Stimulated activated CD8-positive, alpha-beta memory T cell treated with anti-CD3 and anti-CD28 coated beads, Interleukin-4, amount 100 ng/mL, for 4 hours (primary cell): Measurements from ENCODE around the gene KDM5A.
A peak's percentile ranks its signal among the peaks of the same experiment; 100 is the strongest.
"Not testable (repeated sequence)": the region's sequence is repeated elsewhere in the genome, so short reads cannot be mapped to it uniquely, and the experiment has no call there.

Experiments used
- DNase-seq, 2 donors: peaks; one replicate each; pipeline ENCODE4 v3.0.0-alpha.2; 2020; ENCODE audit warnings: low read depth in 2 of 2, low spot score in 1 of 2

Gene KDM5A

DNA sequence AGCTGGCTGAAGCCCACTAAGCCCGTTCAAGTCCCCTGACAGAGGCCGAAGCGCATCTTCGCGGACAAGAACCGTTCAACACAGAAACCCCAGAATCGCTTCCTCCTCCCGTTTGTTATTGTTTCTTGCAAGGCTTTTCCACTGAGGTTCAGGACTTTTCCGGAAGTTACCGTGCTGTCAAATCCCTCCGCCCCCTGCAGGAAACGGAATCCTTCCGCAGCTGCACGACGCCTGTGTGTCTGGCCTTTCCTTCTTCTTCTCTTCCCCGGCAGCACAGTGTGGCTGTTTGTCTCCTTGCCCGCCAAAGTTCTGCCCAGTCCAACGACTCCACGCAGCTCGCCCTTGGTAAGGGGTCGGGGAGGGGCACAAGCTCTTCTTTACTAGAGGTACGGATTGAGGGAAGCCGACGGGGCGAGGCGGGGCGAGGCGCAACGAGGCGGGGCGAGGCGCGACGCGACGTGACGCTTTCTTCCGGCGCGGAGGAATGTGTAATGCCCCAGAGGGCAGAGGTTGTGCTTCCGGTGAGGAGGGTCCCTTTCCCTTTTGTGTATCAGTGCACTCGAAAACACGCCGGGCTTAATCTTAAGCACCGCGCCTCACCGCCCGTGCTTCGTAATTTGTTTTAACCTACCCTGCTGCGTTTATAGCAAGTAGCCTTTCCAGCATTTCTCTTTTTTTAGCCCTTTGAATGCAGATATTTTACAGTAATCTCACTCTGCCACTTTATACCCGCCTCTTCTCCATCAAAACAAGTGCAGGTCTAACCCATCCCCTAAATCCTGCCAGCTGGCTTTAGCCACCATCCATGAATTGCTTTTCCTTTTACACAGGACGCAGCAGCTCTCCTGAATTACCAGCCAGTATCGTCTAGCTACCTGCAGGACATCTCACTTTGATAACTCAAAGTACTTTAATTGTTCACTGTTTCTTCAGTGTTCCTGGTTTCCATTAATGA, at the start of gene KDM5A:
Gene KDM5A, minus strand, starts transcription at position 179 of the 955 bp plus-strand sequence. CDS start 229 bp downstream, outside the sequence.
- peak; percentile 77 to 82 for DNase-seq

DNA sequence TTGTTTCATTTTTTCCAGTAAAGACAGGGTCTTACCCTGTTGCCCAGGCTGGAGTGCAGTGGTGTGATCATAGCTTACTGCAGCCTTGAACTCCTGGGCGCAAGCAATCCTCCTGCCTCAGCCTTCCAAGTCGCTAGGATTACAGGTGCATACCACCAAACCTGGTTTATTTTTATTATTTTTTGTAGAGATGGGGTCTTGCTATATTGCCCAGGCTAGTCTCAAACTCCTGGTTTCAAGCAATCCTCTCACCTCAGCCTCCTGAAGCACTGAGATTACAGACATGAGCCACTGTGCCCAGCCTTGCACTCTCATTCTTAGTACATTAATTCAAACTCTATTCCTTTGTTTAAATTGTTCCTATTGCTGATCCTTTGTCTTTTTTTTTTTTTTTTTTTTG, 46.6 kb upstream of the KDM5A start:
- DNase-seq, result not testable (repeated sequence)

- no peak for DNase-seq
Measured at GRCh38 chr12:422526-422925, 33.4 kb upstream of the KDM5A start.

- DNase-seq, result no peak
Measured at GRCh38 chr12:418432-418831, 29.3 kb upstream of the KDM5A start.

DNA sequence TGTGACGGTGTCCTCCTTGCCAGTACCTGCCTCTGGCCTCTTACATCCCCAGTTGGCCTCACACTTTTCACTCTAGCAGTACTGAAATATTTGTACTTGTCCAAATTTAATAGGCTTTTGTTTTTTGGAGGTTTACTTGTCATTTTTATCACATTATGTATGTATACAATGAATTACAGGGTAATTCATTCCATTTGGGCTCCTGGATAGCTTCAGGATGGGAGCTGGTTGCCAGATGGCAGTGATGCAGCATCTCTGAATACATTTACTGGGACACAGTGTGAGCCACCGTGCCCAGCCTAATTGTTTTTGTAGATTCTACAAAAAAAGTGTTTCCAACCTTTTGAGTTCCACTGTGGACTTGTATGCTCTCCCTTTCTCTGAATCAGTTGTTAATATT, 25.7 kb upstream of the KDM5A start:
- DNase-seq, result no peak

- no peak for DNase-seq
Measured at GRCh38 chr12:402029-402389, 12.9 kb upstream of the KDM5A start.

GRCh38 chr12:401235-402028, 12.3 kb upstream of the KDM5A start, which contains the start of gene CCDC77:
Gene CCDC77 (plus strand): TSS chr12:401644. CDS start chr12:409384, 7,740 bp downstream.
- peak; percentile 77 to 79 for DNase-seq

DNA sequence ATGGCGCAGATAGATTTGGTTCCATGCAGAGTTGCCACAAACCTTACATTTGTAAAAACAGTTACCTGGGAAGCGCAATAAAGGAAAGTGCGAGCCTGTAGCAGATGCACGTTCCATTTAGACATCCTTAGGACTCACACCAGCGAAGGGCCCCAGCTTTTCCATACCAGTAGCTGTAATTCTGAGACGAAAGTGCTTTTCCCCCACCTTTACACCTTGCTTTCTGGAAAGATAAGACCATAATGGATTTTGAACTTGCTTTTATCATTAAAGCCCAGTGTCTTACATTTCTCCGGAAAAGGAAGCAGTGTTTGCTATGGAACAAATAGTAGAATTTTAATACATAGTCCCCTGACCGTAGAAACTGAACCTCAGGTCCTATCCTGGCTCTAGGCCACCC, 11.7 kb upstream of the KDM5A start:
- DNase-seq, result no peak

GRCh38 chr12:388541-389141, 479 bp downstream of the KDM5A start:
- DNase-seq, result peak; percentile 6 to 15

GRCh38 chr12:388012-388411, 1.1 kb downstream of the KDM5A start:
- no peak for DNase-seq

GRCh38 chr12:386651-387050, 2.5 kb downstream of the KDM5A start:
- DNase-seq, result no peak

- not testable (repeated sequence) for DNase-seq
Measured at GRCh38 chr12:370739-371485, 18.2 kb downstream of the KDM5A start.

- DNase-seq, result no peak
Measured at GRCh38 chr12:367972-368371, 21.1 kb downstream of the KDM5A start.

- DNase-seq, result no peak
Measured at GRCh38 chr12:366820-367219, 22.3 kb downstream of the KDM5A start.

GRCh38 chr12:359091-359490, 30.0 kb downstream of the KDM5A start:
- no peak for DNase-seq

DNA sequence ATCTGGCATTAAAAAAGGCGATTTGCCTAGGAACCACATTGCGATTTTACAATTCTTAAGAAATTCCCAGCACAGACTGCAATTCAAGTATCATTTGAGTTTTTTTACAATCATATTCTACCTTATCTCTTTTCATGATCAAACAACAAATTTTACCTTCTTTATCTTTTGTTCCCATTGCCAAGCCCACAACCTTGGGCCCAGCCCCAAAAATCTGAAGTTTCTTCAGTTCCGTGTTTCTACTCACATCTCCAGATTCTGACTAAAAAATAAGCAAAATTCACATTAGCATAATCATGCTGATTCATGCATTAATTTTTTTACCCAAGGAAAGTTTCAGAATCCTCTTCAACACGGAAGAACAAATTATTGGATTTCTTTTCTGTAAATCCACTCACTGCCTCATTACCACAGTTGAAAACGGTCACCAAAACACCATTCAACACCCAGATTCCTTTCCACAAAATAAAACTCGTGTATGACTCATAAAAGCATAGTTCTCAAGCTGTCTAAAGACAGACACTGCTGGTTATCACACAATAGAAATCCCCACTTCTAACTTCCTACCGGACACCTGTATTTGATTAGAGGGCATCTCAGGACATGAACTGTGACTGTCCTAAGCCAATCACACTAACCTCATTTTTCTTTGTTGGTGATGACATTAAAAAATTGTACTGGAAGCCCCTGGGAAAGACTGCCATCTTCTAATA, 32.7 kb downstream of the KDM5A start:
- no peak for DNase-seq

DNA sequence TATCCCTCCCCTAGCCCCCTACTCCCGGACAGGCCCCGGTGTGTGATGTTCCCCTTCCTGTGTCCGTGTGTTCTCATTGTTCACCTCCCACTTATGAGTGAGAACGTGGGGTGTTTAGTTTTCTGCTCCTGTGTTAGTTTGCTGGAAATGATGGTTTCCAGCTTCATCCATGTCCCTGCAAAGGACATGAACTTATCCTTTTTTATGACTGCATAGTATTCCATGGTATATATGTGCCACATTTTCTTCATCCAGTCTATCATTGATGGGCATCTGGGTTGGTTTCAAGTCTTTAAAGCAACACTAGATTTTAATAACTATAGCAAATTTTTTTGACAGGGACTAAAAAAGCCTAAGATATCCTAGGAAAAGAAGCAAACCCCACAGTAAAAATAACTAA, 37.9 kb downstream of the KDM5A start:
- DNase-seq, result not testable (repeated sequence)

GRCh38 chr12:349625-350024, 39.5 kb downstream of the KDM5A start:
- DNase-seq, result not testable (repeated sequence)

GRCh38 chr12:343036-343435, 46.1 kb downstream of the KDM5A start:
- not testable (repeated sequence) for DNase-seq

GRCh38 chr12:337039-337438, 52.1 kb downstream of the KDM5A start:
- DNase-seq, result no peak
